ENCODE measurements around the gene COQ8A.

DNA sequence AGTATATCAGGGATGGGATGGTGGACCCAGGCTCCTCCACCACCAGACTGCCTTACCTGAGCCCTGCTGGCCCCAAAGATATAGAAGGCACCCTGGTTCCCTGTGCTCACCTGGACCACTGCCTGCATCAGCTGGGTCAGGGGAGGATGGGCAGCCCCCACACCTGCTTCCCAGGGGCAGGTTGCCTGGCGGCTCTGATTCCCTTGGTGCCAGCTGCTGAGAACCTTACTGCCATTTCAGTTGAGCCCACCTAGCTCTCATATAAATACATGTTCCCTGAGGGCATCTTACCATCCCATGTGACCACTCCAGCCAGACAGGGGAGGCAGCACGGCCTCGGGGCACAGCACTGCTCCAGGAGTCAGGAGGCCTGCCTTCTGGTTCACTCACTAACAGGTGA, 45.3 kb upstream of the COQ8A start:
- no peak for TF ChIP-seq POLR2A (IDR thresholded peaks at IDR 0.05)
- TF ChIP-seq, protein P1, sequence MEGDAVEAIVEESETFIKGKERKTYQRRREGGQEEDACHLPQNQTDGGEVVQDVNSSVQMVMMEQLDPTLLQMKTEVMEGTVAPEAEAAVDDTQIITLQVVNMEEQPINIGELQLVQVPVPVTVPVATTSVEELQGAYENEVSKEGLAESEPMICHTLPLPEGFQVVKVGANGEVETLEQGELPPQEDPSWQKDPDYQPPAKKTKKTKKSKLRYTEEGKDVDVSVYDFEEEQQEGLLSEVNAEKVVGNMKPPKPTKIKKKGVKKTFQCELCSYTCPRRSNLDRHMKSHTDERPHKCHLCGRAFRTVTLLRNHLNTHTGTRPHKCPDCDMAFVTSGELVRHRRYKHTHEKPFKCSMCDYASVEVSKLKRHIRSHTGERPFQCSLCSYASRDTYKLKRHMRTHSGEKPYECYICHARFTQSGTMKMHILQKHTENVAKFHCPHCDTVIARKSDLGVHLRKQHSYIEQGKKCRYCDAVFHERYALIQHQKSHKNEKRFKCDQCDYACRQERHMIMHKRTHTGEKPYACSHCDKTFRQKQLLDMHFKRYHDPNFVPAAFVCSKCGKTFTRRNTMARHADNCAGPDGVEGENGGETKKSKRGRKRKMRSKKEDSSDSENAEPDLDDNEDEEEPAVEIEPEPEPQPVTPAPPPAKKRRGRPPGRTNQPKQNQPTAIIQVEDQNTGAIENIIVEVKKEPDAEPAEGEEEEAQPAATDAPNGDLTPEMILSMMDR (IDR thresholded peaks at IDR 0.05), result no peak

Data from adrenal gland (tissue), 5 donors.